Left lung (tissue), 10 donors: Measurements from ENCODE around the gene MUC4. TPM values are rescaled to one million over a fixed set of nuclear protein-coding genes. Genes with fewer than 3 reads are reported as not detected.
A peak's percentile ranks its signal among the peaks of the same experiment; 100 is the strongest.

Source experiments
- ATAC-seq: fragments of 200-7000 bp; cut with Tn5 transposase; one replicate; pipeline ENCODE4 v1.9.1; 2020; ENCODE audit warnings: moderate library complexity
- DNase-seq, 4 donors: peaks; one replicate each; pipeline ENCODE4 v3.0.0-alpha.2; 2013 to 2020
- H3K27ac ChIP-seq, 2 donors: fragments of 200-600 bp; sonication (generic) in 1 of 2; one replicate each; pipeline versions ENCODE4 v1.5.0 to v1.8.0; 2020 to 2021
- H3K27me3 ChIP-seq, 2 donors: fragments of 200-600 bp; sonication (generic) in 1 of 2; one replicate each; pipeline versions ENCODE4 v1.5.0 to v1.8.0; 2020 to 2021
- H3K36me3 ChIP-seq, 2 donors: fragments of 200-600 bp; sonication (generic) in 1 of 2; one replicate each; pipeline versions ENCODE4 v1.5.0 to v1.8.0; 2020 to 2021
- H3K4me1 ChIP-seq, 2 donors: fragments of 200-600 bp; one replicate each; pipeline ENCODE4 v1.8.0; 2021
- H3K4me3 ChIP-seq, 2 donors: fragments of 200-600 bp; sonication (generic) in 1 of 2; one replicate each; pipeline versions ENCODE4 v1.5.0 to v1.8.0; 2020 to 2021; ENCODE audit warnings: mild to moderate bottlenecking in 1 of 2
- H3K9me3 ChIP-seq, 2 donors: fragments of 200-600 bp; sonication (generic) in 1 of 2; one replicate each; pipeline versions ENCODE4 v1.5.0 to v1.8.0; 2020 to 2021
- intact Hi-C, 2 donors: fragments of 100-400 bp; cut with DNase I; formaldehyde crosslinking; loops; one replicate each; pipeline versions ENCODE4 v1.11.2 to v1.14.2; 2022
- polyA plus RNA-seq, 6 donors: library from polyadenylated mRNA; unstranded; fragments of 120-200 nt; gene quantifications; one replicate each; pipeline ENCODE4 v1.2.1, GENCODE V29; 2013; ENCODE audit not compliant: insufficient read length in 6 of 6
- total RNA-seq, 2 donors: library from RNA; stranded (reverse); fragmentation: NEBNext Ultra II Directional; extraction: Animal tissue kit (Norgen Biotek cat#: 25700); gene quantifications; one replicate each; pipeline ENCODE4 v1.2.1, GENCODE V29; 2021
- TF ChIP-seq, protein P1 (sequence below), 2 donors: fragments of 200-600 bp; sonication (generic) in 1 of 2; IDR thresholded peaks; one replicate each; pipeline versions ENCODE4 v1.5.0 to v1.8.0; 2021; ENCODE audit warnings: antibody characterized with exemption in 2 of 2
- donor health status: DM: no; HTN: yes; CAD: no.
- donor health status: DM: no; HTN: no; CAD: no.

Gene MUC4
- total and polyA plus RNA-seq, 8 donors, result 0.35 to 12.8 (median 1.5) TPM

- DNase-seq (peak in 1 of 4 donors; percentile 43), ATAC-seq (no peak)
- no peaks in the 10 kb centered on the region for H3K9me3 ChIP-seq
- H3K4me1 ChIP-seq, result peaks cover 0 to 8% of the 10 kb centered on the region in 2 donors
- TF ChIP-seq, protein P1, sequence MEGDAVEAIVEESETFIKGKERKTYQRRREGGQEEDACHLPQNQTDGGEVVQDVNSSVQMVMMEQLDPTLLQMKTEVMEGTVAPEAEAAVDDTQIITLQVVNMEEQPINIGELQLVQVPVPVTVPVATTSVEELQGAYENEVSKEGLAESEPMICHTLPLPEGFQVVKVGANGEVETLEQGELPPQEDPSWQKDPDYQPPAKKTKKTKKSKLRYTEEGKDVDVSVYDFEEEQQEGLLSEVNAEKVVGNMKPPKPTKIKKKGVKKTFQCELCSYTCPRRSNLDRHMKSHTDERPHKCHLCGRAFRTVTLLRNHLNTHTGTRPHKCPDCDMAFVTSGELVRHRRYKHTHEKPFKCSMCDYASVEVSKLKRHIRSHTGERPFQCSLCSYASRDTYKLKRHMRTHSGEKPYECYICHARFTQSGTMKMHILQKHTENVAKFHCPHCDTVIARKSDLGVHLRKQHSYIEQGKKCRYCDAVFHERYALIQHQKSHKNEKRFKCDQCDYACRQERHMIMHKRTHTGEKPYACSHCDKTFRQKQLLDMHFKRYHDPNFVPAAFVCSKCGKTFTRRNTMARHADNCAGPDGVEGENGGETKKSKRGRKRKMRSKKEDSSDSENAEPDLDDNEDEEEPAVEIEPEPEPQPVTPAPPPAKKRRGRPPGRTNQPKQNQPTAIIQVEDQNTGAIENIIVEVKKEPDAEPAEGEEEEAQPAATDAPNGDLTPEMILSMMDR (IDR thresholded peaks at IDR 0.05), result no peak
- H3K4me3 ChIP-seq, result no peak overlapping the region
- no peaks in the 10 kb centered on the region for H3K36me3 ChIP-seq
- intact Hi-C loops, result no loop called here
- H3K27me3 ChIP-seq, result peaks cover 0 to 16% of the 10 kb centered on the region in 2 donors
- H3K27ac ChIP-seq, result no peak overlapping the region
Observed at GRCh38 chr3:195856410-195857084, 44.8 kb upstream of the MUC4 start.

DNA sequence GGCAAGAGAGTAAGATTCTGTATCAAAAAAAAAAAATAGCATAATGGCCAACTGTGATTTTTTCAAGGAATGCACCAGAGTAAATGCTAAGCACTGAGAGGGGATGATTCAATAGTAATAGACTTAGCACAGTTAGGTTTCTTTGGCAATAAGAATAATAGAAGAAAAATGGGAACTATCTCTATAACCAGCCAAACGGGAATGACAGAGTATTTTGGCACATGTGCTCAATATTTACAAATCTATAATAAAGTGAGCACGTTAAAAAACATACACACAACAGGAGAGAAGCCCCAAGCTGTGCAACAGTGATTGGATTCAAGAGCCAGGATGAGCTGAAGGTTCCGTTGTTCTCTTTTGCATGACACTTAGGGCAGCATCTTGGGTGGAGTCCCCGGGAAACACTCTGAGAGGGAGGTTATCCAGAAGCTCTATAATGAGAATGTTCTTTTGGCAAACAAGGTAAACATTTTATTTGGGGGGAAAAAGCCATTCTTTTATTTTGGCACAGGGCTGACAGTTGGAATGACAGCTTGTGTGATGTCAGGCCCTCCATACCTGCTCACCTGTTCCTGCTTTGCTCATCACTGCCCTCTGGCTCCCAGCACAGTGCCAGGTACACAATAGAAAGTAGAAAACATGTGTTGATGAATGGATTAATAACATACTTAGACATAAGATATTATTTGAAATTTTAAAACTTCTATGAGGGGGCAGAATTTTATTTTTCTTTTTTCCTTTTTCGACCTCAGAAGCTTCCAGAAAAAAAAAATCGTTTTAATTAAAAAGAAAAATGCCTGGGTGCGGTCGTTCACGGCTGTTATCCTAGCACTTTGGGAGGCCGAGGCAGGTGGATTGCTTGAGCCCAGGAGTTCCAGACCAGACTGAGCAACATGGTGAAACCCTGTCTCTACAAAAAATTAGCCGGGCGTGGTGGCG lies 44.0 kb upstream of the MUC4 start:
- DNase-seq, result no peak
- TF ChIP-seq, protein P1 (IDR thresholded peaks at IDR 0.05), result no peak

DNA sequence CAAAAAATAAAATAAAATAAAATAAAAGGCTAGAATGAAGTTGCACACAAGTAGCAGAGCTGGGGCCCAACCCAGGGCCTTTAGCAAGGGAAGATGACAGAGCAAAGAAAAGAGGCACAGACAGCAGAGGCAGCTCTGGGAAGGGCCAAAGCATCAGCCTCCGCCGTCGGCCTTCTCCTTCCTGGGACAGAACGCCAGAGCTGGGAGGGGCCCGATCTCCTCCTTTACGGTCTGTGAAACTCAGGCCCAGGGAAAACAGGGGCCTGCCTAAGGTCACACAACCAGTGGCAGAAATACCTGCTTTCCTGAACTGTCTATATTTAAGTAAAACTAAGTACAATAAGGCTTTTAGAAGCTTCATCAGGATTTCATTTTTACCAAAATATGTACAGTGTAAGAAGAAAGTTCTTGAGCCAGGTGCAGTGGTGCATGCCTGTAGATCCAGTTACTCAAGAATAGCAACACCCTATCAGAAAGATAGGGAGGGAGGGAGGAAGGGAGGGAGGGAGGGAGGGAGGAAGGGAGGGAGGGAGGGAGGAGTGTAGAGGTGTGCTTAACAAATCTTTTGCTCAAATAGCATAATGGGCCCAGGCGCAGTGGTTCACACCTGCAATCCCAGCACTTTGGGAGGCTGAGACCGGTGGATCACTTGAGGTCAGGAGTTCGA lies 43.0 kb upstream of the MUC4 start:
- Histone ChIP-seq H3K36me3 (no peaks in the 10 kb centered on the region), H3K4me3 (no peak overlapping the region), H3K27ac (no peak overlapping the region), H3K4me1 (peaks cover 0 to 15% of the 10 kb centered on the region in 2 donors), H3K27me3 (peaks cover 0 to 18% of the 10 kb centered on the region in 2 donors), H3K9me3 (no peaks in the 10 kb centered on the region)
- DNase-seq (peak in 2 of 4 donors; percentile 55 to 59), ATAC-seq (peak; percentile 49)
- intact Hi-C loops, result no loop called here
- TF ChIP-seq, protein P1 (IDR thresholded peaks at IDR 0.05), result no peak

More for the DNA sequence above, 44.0 kb upstream of the MUC4 start:
- Histone ChIP-seq H3K27me3 (peaks cover 0 to 23% of the 10 kb centered on the region in 2 donors), H3K36me3 (no peaks in the 10 kb centered on the region), H3K9me3 (no peaks in the 10 kb centered on the region), H3K27ac (no peak overlapping the region), H3K4me1 (peaks cover 0 to 15% of the 10 kb centered on the region in 2 donors), H3K4me3 (no peak overlapping the region)
- no peak for ATAC-seq
- intact Hi-C loops, result no loop called here

- ATAC-seq (no peak), DNase-seq (peak in 1 of 4 donors; percentile 31)
- peaks cover 0 to 16% of the 10 kb centered on the region in 2 donors for H3K27me3 ChIP-seq
- TF ChIP-seq, protein P1 (IDR thresholded peaks at IDR 0.05), result no peak
- no peak overlapping the region for H3K27ac ChIP-seq
- H3K4me3 ChIP-seq, result no peak overlapping the region
- H3K4me1 ChIP-seq, result peaks cover 0 to 8% of the 10 kb centered on the region in 2 donors
- no peaks in the 10 kb centered on the region for H3K9me3 ChIP-seq
- no peaks in the 10 kb centered on the region for H3K36me3 ChIP-seq
- intact Hi-C loops, result no loop called here
Observed at GRCh38 chr3:195853996-195854395, 42.3 kb upstream of the MUC4 start.
